ENCODE measurements around the gene HNRNPL.

GRCh38 chr19:38892841-38893240 lies 43.1 kb upstream of the HNRNPL start:
- TF ChIP-seq CTCF (IDR thresholded peaks at IDR 0.05 in 4 of 5, conservative IDR thresholded peaks at IDR 0.05 in 1 of 5) (no peak), POLR2A (IDR thresholded peaks at IDR 0.05) (no peak)
